MM.1S (cell line): ENCODE results near the gene CHST13.

ENCODE experiments used
- DNase-seq: peaks from one replicate; pipeline ENCODE4 v3.0.0-alpha.2; 2015
- H2AFZ ChIP-seq: fragments of 300-600 bp; sonication (generic); 2 replicates; pipeline ENCODE4 v1.6.0; 2016; ENCODE audit warnings: antibody characterized with exemption, low read length
- H3F3A ChIP-seq: fragments of 300-600 bp; sonication (generic); 2 replicates; pipeline ENCODE4 v1.6.1; 2016; ENCODE audit warnings: mild to moderate bottlenecking, antibody characterized with exemption, low read length, moderate library complexity, mixed read lengths; ENCODE audit not compliant: insufficient read depth
- H3K27ac ChIP-seq: fragments of 300-600 bp; sonication (generic); 2 replicates; pipeline ENCODE4 v1.5.1; 2016; ENCODE audit warnings: mild to moderate bottlenecking, low read length
- H3K27me3 ChIP-seq: fragments of 300-600 bp; sonication (generic); replicated peaks from 2 replicates; pipeline ENCODE4 v1.6.0; 2016; ENCODE audit warnings: low read length; ENCODE audit not compliant: insufficient read depth
- H3K36me3 ChIP-seq: fragments of 300-600 bp; sonication (generic); replicated peaks from 2 replicates; pipeline ENCODE4 v1.6.1; 2016; ENCODE audit warnings: mild to moderate bottlenecking, low read length, mixed read lengths; ENCODE audit not compliant: insufficient read depth
- H3K4me1 ChIP-seq: fragments of 300-600 bp; sonication (generic); 2 replicates; pipeline ENCODE4 v1.6.1; 2016; ENCODE audit warnings: low read length, mixed read lengths
- H3K4me2 ChIP-seq: fragments of 300-600 bp; sonication (generic); 2 replicates; pipeline ENCODE4 v1.6.0; 2016; ENCODE audit warnings: low read depth, low read length
- H3K4me3 ChIP-seq: fragments of 300-600 bp; sonication (generic); 2 replicates; pipeline ENCODE4 v1.5.1; 2016; ENCODE audit warnings: low read length, mixed read lengths
- H3K79me2 ChIP-seq: fragments of 300-600 bp; sonication (generic); 2 replicates; pipeline ENCODE4 v1.6.1; 2016; ENCODE audit warnings: mixed run types, low read length, mixed read lengths
- H3K9ac ChIP-seq: fragments of 300-600 bp; sonication (generic); 2 replicates; pipeline ENCODE4 v1.6.1; 2016; ENCODE audit warnings: low read length, mixed read lengths
- H3K9me2 ChIP-seq: fragments of 300-600 bp; sonication (generic); replicated peaks from 2 replicates; pipeline ENCODE4 v1.6.1; 2016; ENCODE audit warnings: mild to moderate bottlenecking, low read length, mixed read lengths; ENCODE audit not compliant: insufficient read depth
- H3K9me3 ChIP-seq: fragments of 300-600 bp; sonication (generic); replicated peaks from 2 replicates; pipeline ENCODE4 v1.6.1; 2016; ENCODE audit warnings: mild to moderate bottlenecking, low read length, mixed read lengths; ENCODE audit not compliant: insufficient read depth
- H4K20me1 ChIP-seq: fragments of 300-600 bp; sonication (generic); 2 replicates; pipeline ENCODE4 v1.6.1; 2016; ENCODE audit warnings: mild to moderate bottlenecking, low read length, moderate library complexity, mixed read lengths; ENCODE audit not compliant: insufficient read depth
- EZH2 ChIP-seq: fragments of 300-600 bp; sonication (generic); optimal IDR thresholded peaks from 2 replicates; pipeline ENCODE3; 2017; ENCODE audit warnings: low read depth, mild to moderate bottlenecking, antibody characterized with exemption, low read length, mixed read lengths
- EZH2phosphoT487 ChIP-seq: fragments of 300-600 bp; sonication (generic); IDR thresholded peaks from 2 replicates; pipeline ENCODE4 v1.6.1; 2018; ENCODE audit warnings: antibody characterized with exemption, low read length
- TF ChIP-seq, protein P1 (sequence below): fragments of 300-600 bp; sonication (generic); IDR thresholded peaks from 2 replicates; pipeline ENCODE4 v1.5.1; 2016; ENCODE audit warnings: antibody characterized with exemption, low read length, mixed read lengths

The CHST13 gene, protein sequence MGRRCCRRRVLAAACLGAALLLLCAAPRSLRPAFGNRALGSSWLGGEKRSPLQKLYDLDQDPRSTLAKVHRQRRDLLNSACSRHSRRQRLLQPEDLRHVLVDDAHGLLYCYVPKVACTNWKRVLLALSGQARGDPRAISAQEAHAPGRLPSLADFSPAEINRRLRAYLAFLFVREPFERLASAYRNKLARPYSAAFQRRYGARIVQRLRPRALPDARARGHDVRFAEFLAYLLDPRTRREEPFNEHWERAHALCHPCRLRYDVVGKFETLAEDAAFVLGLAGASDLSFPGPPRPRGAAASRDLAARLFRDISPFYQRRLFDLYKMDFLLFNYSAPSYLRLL

DNA sequence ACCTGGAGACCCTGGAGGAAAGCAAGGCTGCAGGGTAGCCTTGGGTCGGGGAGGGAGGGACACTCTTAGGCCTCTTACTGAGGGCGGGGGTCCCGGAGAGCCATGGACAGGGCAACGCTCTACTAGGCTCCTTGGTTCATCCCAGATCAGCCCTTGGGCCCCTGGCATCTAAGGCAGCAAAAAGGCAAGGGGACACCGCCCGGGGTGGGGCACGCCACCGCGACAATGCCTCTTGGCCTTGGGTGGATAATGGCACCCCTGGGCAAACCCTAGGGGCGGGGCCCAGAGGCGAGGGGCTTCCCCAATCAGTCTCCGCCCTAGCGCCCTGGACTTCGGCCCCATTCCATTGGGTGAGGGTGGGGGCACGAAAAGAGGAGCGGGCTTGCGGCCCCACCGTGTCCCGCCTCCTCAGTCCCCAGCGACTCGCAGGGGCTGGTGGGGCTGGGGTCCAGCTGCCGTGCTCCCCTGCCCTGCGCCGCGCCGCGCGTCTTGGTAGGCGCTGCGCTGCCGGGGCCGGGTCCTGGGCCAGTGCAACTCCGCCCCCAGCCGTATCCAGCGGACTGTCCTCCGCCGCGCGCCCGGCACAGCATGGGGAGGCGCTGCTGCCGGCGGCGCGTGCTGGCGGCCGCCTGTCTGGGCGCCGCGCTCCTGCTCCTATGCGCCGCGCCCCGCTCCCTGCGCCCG lies at the start of gene CHST13:
TSS of gene CHST13 (plus strand) at position 411 of the 684 bp plus-strand sequence. CDS start at position 589, 178 bp downstream.
- peak within 1 kb of the TSS; percentile 39; the same call in 1 of the 2 replicates for H3K4me2 ChIP-seq
- no peak for DNase-seq
- TF ChIP-seq EZH2: no peak
- TF ChIP-seq EZH2phosphoT487: no peak
- TF ChIP-seq, protein P1, sequence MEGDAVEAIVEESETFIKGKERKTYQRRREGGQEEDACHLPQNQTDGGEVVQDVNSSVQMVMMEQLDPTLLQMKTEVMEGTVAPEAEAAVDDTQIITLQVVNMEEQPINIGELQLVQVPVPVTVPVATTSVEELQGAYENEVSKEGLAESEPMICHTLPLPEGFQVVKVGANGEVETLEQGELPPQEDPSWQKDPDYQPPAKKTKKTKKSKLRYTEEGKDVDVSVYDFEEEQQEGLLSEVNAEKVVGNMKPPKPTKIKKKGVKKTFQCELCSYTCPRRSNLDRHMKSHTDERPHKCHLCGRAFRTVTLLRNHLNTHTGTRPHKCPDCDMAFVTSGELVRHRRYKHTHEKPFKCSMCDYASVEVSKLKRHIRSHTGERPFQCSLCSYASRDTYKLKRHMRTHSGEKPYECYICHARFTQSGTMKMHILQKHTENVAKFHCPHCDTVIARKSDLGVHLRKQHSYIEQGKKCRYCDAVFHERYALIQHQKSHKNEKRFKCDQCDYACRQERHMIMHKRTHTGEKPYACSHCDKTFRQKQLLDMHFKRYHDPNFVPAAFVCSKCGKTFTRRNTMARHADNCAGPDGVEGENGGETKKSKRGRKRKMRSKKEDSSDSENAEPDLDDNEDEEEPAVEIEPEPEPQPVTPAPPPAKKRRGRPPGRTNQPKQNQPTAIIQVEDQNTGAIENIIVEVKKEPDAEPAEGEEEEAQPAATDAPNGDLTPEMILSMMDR: no peak
- H3K4me1 ChIP-seq: no peaks in the 10 kb centered on the region
- H3K9me2 ChIP-seq: no peaks in the 10 kb centered on the region
- no peak within 1 kb of the TSS for H3K27ac ChIP-seq
- peak within 1 kb of the TSS; percentile 33; the same call in 1 of the 2 replicates for H3K4me3 ChIP-seq
- no peaks in the 10 kb centered on the region for H4K20me1 ChIP-seq
- H3F3A ChIP-seq: no peaks in the 10 kb centered on the region
- H3K36me3 ChIP-seq: no peaks in the 10 kb centered on the region
- H3K27me3 ChIP-seq: peaks cover 29% of the 10 kb centered on the region
- no peak within 1 kb of the TSS for H2AFZ ChIP-seq
- no peaks in the 10 kb centered on the region for H3K9me3 ChIP-seq
- no peaks in the 10 kb centered on the region for H3K79me2 ChIP-seq
- H3K9ac ChIP-seq: no peak within 1 kb of the TSS

DNA sequence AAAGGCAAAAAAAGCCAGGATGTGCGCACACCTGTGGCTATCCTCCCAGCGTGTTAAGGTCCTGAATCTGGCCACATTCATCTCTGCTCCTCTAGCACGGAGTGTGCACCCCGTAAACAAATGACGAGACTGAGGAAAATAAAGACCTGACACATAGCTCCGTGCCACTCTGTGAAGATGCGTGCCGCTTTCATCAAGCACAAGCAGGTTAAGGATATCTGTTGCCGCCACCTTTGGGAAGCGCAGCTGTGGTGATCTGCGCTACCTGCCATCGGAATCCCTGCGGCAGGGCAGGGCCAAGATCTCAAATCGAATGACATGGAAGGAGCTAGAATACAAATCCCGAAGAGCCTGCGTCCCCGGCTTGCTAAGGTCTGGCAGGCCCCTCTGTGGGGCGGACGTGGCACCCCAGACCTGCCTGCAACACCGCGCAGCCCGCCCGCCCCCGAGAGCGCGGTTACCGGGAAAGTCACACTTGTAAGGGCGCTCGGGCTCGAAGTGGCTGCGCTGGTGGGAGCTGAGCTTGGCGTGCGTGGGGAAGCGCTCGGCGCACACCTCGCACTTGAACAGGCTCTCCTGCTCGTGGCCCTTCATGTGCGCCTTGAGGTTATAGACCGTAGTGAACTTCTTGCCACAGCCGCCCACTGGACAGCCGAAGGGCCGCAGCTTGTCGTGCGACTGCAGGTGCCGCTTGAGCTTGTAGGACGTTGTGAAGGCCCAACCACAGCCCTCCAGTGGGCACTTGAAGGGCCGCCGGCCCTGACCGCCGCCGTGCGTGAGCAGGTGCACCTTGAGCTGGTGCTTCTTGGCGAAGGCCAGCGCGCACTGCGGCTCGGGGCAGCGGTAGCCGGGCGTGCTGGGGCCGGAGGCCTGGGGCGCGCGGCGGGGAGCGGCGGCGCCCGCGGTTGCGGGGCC lies 49.2 kb upstream of the CHST13 start:
- H3K79me2 ChIP-seq: peaks cover 53% of the 10 kb centered on the region
- peaks cover 4% of the 10 kb centered on the region; the same call in 1 of the 2 replicates for H3F3A ChIP-seq
- peak overlapping the region; percentile 99 for H3K4me2 ChIP-seq
- H3K9ac ChIP-seq: peak overlapping the region; percentile 56; the same call in 1 of the 2 replicates
- TF ChIP-seq, protein P1: no peak; the same call in 1 of the 2 replicates
- TF ChIP-seq EZH2 (no peak), EZH2phosphoT487 (no peak)
- H3K4me1 ChIP-seq: peaks cover 18% of the 10 kb centered on the region
- 0 out of 2 replicates have a peak, but pooled peaks cover 5% of the 10 kb centered on the region for H4K20me1 ChIP-seq
- no peak overlapping the region for H2AFZ ChIP-seq
- no peaks in the 10 kb centered on the region for H3K9me2 ChIP-seq
- DNase-seq: peak; percentile 69
- peak overlapping the region; percentile 78 for H3K4me3 ChIP-seq
- peak overlapping the region; percentile 32; the same call in 1 of the 2 replicates for H3K27ac ChIP-seq
- no peaks in the 10 kb centered on the region for H3K27me3 ChIP-seq
- peaks cover 9% of the 10 kb centered on the region; the same call in 1 of the 2 replicates for H3K36me3 ChIP-seq
- H3K9me3 ChIP-seq: no peaks in the 10 kb centered on the region

DNA sequence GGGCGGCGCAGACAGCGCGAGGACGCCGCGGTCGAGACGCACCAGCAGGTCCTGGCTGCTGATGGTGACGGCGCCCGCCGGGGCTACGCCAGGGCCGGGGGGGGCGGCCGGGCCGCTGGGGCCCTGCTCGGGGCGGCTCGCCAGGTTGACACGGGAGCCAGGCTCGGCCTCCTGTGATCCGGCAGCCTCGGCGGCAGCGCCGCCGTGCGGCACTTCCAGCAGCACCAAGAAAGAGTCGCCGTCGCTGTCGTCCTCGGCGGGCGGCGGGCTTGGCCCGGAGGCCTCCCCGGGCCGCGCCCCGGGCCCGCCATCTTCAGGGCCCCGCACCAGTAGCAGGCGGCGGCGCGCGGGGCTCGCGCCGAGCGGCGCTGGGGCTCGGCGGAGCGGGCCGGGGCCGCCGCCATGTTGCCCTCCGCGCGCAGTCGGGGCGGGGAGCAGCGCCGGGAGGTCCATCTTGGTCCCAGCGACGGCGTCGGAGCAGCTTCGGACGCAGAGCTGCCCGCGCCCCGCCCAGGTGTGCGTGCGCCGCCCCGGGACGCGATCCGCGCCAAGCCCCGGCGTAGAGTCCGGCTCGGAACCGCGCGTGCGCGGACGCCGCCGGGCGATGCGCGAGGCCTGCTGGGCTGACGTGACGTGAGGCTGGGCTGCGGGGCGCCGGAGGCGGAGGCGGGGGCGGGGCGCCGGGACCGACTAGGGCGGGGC lies 48.4 kb upstream of the CHST13 start, which contains the start of gene ZXDC:
TSS of gene ZXDC (minus strand) at position 479 of the 702 bp plus-strand sequence. CDS start at position 453, 26 bp downstream.
- TF ChIP-seq EZH2: no peak
- TF ChIP-seq, protein P1: peak; percentile 30
- peaks cover 18% of the 10 kb centered on the region for H3K4me1 ChIP-seq
- H3K27ac ChIP-seq: peak within 1 kb of the TSS; percentile 34; the same call in 1 of the 2 replicates
- H3K4me2 ChIP-seq: peak within 1 kb of the TSS; percentile 99
- no peaks in the 10 kb centered on the region for H3K27me3 ChIP-seq
- peaks cover 6% of the 10 kb centered on the region; the same call in 1 of the 2 replicates for H3K36me3 ChIP-seq
- H3K79me2 ChIP-seq: peaks cover 45% of the 10 kb centered on the region
- peak within 1 kb of the TSS; percentile 100 for H2AFZ ChIP-seq
- 0 out of 2 replicates have a peak, but pooled peaks cover 5% of the 10 kb centered on the region for H4K20me1 ChIP-seq
- H3K9me2 ChIP-seq: no peaks in the 10 kb centered on the region
- peaks cover 4% of the 10 kb centered on the region; the same call in 1 of the 2 replicates for H3F3A ChIP-seq
- peak within 1 kb of the TSS; percentile 80 for H3K4me3 ChIP-seq
- no peaks in the 10 kb centered on the region for H3K9me3 ChIP-seq
- DNase-seq: peak; percentile 97
- peak within 1 kb of the TSS; percentile 59 for H3K9ac ChIP-seq
